Esophagus muscularis mucosa (tissue), 3 donors: ENCODE measurements around the gene TSHZ3.

ENCODE experiments used
- EP300 ChIP-seq: sonication (generic); formaldehyde crosslinking; IDR thresholded peaks from one replicate; pipeline ENCODE4 v1.6.1; 2017; ENCODE audit warnings: antibody characterized with exemption
- TF ChIP-seq, protein P1 (sequence below), 3 experiments: fragments of 200-600 bp in 2 of 3; fragments of 450-650 bp in 1 of 3; sonication (generic) in 2 of 3; IDR thresholded peaks; one replicate each; pipeline ENCODE4 v1.5.1; 2017 to 2019; ENCODE audit warnings: antibody characterized with exemption in 3 of 3, mild to moderate bottlenecking in 2 of 3, moderate library complexity in 1 of 3

- TF ChIP-seq, protein P1, sequence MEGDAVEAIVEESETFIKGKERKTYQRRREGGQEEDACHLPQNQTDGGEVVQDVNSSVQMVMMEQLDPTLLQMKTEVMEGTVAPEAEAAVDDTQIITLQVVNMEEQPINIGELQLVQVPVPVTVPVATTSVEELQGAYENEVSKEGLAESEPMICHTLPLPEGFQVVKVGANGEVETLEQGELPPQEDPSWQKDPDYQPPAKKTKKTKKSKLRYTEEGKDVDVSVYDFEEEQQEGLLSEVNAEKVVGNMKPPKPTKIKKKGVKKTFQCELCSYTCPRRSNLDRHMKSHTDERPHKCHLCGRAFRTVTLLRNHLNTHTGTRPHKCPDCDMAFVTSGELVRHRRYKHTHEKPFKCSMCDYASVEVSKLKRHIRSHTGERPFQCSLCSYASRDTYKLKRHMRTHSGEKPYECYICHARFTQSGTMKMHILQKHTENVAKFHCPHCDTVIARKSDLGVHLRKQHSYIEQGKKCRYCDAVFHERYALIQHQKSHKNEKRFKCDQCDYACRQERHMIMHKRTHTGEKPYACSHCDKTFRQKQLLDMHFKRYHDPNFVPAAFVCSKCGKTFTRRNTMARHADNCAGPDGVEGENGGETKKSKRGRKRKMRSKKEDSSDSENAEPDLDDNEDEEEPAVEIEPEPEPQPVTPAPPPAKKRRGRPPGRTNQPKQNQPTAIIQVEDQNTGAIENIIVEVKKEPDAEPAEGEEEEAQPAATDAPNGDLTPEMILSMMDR (IDR thresholded peaks at IDR 0.05) = no peak
- no peak for TF ChIP-seq EP300
Observed at GRCh38 chr19:31233295-31233800, 115.9 kb downstream of the TSHZ3 start.
